Omental fat pad (tissue), 4 donors: ENCODE measurements around the gene SCAMP4. TPM values are rescaled to one million over a fixed set of nuclear protein-coding genes. Genes with fewer than 3 reads are reported as not detected.

Source experiments
- ATAC-seq: fragments of 150-250 bp; one replicate; pipeline ENCODE4 v1.9.1; 2016; ENCODE audit warnings: mild to moderate bottlenecking, moderate library complexity; ENCODE audit not compliant: low FRiP score
- DNase-seq: peaks from one replicate; pipeline ENCODE4 v3.0.0-alpha.2; 2019; ENCODE audit warnings: low spot score
- CTCF ChIP-seq, 3 donors: fragments of 450-650 bp; IDR thresholded peaks; one replicate each; pipeline ENCODE4 v1.5.1; 2016 to 2017; ENCODE audit warnings: antibody characterized with exemption in 3 of 3, mild to moderate bottlenecking in 3 of 3, moderate library complexity in 2 of 3
- total RNA-seq, 4 donors: library from RNA; depleted of rRNA; stranded (reverse); fragments of >200 nt; gene quantifications; one replicate each; pipeline ENCODE4 v1.1.0, GENCODE V29; 2016

The SCAMP4 gene
- total RNA-seq, 4 donors from 2014 or later = 38.0 to 57.8 (median 45.6) TPM

- no peak for DNase-seq
- peak; percentile 17 for ATAC-seq
- TF ChIP-seq CTCF (IDR thresholded peaks at IDR 0.05) = no peak
These were observed 50.2 kb downstream of the SCAMP4 start for GRCh38 chr19:1955171-1956121.

DNA sequence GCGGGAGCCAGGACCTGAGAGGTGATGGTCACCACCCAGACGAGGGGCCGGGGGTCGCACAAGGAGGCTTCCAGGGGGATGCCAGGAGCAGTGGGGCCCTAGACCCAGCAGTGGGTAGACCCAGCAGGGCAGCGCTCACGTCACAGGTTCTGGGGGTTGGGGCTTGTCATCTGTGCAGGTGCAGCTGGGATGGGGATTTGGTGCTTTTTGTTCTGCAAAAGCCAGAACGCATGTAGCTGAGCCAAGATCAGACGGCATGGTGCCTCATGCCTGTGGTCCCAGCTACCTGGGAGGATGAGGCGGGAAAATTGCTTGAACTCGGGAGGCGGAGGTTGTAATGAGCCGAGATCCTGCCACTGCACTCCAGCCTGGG is 50.9 kb downstream of the SCAMP4 start:
- ATAC-seq (no peak), DNase-seq (no peak)
- TF ChIP-seq CTCF (IDR thresholded peaks at IDR 0.05) = no peak

- no peak for DNase-seq
- TF ChIP-seq CTCF (IDR thresholded peaks at IDR 0.05) = no peak
- ATAC-seq = no peak
These were observed 51.8 kb downstream of the SCAMP4 start for GRCh38 chr19:1956868-1957492.

GRCh38 chr19:1957562-1958248 is 52.5 kb downstream of the SCAMP4 start:
- no peak for ATAC-seq
- no peak for TF ChIP-seq CTCF (IDR thresholded peaks at IDR 0.05)
- DNase-seq = no peak

- no peak for DNase-seq
- no peak for TF ChIP-seq CTCF (IDR thresholded peaks at IDR 0.05)
- no peak for ATAC-seq
These were observed 54.9 kb downstream of the SCAMP4 start for GRCh38 chr19:1959928-1960589.

DNA sequence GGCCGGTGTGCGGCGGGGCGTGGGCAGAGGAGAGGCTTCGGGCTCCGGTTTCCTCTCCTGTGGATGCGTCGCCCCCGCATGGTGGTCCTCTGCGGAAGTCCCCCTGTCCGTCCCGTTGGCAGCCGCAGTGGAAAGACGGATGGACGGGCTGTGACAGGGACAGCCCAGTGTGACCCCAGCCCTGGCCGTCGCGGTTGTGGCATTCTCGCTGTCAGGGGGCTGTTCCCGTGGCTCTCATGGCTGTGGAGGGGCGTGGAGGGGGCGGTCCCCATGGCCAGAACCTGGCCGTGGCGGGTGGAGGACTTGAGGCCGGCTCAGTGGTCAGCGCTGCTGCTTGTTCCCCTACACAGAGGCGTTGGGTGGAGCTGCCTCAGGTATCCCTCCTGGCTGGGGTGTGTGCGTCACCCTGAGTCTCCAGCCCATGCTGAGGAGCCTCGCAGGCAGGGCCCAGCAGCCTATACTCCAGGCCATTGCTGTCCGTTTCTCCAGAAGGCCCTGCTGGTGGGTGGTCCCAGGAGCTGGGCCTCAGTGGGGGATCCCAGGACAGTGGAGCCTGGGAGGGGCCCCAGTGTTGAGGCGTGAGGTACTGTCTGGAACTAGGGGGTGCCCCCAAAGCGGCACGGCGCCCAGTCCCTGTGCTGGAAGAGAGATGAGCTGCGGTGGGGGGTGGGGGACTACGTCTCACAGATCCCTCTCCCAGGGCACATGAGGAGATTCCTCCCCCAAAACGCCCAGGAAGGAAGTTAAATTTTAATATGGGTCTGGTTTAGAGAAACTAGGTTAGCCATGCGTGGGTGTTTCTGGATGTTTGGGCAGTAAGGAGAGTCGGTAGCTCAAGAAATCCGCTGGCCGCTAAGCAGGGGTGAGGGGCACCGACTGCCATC is 56.0 kb downstream of the SCAMP4 start:
- no peak for ATAC-seq
- DNase-seq = no peak

More for the DNA sequence above, 56.0 kb downstream of the SCAMP4 start:
- TF ChIP-seq CTCF (IDR thresholded peaks at IDR 0.05) = no peak
